ENCODE measurements around the gene VASN. TPM values are rescaled to one million over a fixed set of nuclear protein-coding genes. Genes with fewer than 3 reads are reported as not detected.

Gene VASN
- total RNA-seq, 2 experiments from 2014 or later, result not detected

DNA sequence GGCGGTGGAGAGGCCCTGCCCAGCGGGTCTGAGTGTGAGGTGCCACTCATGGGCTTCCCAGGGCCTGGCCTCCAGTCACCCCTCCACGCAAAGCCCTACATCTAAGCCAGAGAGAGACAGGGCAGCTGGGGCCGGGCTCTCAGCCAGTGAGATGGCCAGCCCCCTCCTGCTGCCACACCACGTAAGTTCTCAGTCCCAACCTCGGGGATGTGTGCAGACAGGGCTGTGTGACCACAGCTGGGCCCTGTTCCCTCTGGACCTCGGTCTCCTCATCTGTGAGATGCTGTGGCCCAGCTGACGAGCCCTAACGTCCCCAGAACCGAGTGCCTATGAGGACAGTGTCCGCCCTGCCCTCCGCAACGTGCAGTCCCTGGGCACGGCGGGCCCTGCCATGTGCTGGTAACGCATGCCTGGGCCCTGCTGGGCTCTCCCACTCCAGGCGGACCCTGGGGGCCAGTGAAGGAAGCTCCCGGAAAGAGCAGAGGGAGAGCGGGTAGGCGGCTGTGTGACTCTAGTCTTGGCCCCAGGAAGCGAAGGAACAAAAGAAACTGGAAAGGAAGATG is 11.2 kb downstream of the VASN start:
- Mint-ChIP-seq H3K36me3 (peaks cover 4% of the 10 kb centered on the region), H3K9me3 (ENCODE audit: low read depth) (no peaks in the 10 kb centered on the region), H3K4me1 (peaks cover under 1% of the 10 kb centered on the region), H3K4me3 (no peak overlapping the region), H3K27ac (no peak overlapping the region), H3K27me3 (no peaks in the 10 kb centered on the region)
- no peak for ATAC-seq
- no peak for DNase-seq
- CTCF ChIA-PET, result no interaction called here

DNA sequence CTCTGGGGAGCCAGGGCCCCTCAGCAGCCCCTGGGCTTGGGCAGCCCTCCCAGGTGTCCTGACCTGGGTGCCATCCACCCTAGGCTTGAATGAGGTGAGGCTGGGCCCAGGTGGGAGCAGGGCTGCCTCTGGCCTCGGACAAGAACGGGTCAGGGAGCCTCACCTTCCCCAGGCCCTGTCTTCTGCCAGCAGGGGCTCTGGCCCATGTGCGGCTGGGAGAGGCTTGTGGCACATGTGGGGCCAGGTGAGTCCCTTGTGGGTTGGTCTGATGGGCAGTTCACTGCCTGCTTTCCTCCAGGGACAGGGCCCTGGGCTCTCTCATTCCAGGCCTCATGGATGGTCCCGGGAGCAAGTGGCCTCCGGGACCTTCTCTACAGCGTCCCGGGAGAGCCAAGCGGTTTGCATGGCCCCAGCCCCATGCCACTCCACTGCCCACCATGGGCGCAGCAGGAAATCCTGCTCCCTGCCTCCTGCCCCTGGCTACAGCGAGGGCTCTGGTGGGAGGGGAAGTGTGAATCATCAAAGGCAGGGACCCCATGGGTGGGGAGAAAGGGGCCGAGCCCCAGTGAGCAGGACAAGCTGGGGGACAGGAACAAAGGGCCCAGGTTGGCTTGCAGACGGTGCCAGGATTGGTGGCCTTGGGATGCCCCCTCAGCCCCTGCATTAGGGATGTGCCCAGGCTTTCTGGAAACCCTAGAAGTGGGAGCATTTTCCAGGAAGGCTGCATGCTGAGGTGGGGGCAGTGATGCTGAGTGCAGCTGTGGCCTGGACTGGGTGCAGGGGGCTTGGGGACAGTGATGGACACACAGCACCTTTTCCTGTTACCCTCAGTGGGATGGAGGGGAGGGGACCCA is 12.2 kb downstream of the VASN start:
- H3K27me3 Mint-ChIP-seq, result no peaks in the 10 kb centered on the region
- no peaks in the 10 kb centered on the region for H3K9me3 Mint-ChIP-seq (ENCODE audit: low read depth)
- H3K4me3 Mint-ChIP-seq, result no peak overlapping the region
- ATAC-seq, result no peak
- no peak for DNase-seq
- peaks cover 4% of the 10 kb centered on the region for H3K36me3 Mint-ChIP-seq
- CTCF ChIA-PET, result no interaction called here
- no peaks in the 10 kb centered on the region for H3K4me1 Mint-ChIP-seq
- no peak overlapping the region for H3K27ac Mint-ChIP-seq

DNA sequence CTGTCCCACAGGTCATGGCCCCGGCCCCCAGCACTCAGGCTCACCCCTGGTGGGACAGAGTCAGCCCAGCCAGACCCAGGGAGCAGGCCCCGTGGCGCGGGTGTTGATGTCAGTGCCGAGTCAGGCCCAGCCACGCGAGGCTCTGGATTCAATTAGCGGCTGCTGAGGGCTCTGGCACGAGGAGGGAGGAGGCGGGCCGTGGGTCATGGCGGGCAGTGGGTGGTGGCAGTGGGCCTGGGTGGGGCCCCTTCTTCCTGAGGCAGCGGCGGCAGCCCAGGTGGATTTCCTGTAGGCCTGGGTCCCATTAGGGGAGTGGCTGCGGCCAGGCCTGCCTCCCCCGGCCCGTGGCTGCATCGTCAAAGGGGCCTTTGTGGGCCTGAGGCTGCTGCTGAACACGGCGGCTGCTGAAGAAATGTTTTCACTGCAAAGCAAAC is 12.9 kb downstream of the VASN start:
- no peak for ATAC-seq
- no peak for DNase-seq
- CTCF ChIA-PET, result no interaction called here
- Mint-ChIP-seq H3K36me3 (peaks cover 4% of the 10 kb centered on the region), H3K4me3 (no peak overlapping the region), H3K27ac (no peak overlapping the region), H3K9me3 (ENCODE audit: low read depth) (no peaks in the 10 kb centered on the region), H3K4me1 (no peaks in the 10 kb centered on the region), H3K27me3 (no peaks in the 10 kb centered on the region)

DNA sequence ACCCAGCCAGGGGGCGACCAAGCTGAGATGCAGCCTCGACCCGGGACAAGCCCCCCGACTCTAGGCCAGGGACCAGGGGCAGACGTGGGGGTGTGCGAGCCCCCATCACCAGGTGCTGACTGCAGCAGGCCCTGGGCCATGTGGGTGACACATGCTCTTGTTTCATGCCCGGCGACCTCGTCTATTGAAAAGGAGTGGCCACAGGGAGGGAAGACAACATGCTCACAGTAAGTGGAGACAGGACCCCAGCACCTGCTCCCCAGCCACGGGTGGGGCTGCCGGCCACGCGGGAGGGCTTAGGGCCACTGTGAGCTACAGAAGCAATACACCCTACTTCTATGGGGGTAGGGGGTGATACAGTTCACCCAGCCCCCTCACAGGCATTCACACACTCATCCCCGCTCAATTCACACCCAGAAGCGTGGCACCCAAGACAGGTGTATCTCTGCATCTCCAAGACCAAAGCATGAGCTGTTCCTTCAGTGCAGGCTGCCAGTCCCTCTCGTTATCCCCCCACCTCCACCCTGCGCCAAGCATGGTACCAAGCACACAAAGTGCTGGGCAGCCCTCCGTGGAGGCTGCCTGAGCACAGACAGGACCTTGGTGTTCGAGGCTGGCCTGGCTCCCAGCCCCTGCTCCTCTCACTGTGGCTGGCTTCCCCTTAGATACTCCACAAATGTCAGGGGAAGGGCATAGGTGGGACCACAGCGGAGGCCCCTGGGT is 13.6 kb downstream of the VASN start:
- Mint-ChIP-seq H3K36me3 (peaks cover 5% of the 10 kb centered on the region), H3K4me1 (no peaks in the 10 kb centered on the region), H3K27me3 (no peaks in the 10 kb centered on the region), H3K9me3 (ENCODE audit: low read depth) (no peaks in the 10 kb centered on the region), H3K27ac (no peak overlapping the region), H3K4me3 (no peak overlapping the region)
- ATAC-seq, result no peak
- CTCF ChIA-PET, result interaction anchor here (0.8 kb wide), 1 partner anchor 24 kb away, joined by 3 read pairs; no protein-coding TSS in a partner anchor
- no peak for DNase-seq

DNA sequence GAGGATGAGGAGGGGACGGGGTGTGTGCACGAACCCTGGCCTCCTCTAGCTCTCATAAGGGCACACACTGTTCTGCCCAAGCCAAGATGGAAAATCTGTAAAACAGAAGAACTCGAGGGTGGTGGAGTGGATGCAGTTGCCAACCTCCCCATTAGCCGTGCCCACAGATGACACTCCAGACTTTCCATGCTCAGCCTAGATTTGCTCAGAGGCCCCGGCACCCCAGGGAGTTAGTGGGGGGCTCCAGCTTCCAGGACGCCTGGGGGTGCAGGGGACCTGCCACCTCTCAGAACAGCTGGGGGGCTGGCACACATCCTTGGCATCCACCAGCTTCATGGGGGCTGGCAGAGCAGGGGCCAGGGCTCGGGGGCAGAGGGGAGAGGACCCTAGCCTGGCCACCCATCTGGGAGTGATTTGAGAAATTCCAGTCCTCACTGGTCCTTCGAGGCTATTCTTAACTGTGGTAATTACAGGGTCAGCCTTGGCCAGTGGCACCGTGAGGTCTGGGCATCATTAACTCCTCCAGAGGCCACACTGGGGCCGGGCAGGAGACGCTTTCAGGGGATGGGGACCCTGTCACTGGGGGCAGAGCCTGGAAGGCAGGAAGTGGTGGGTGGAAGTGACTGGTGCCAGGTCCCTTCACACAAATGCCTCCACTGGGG is 14.3 kb downstream of the VASN start:
- no peak overlapping the region for H3K4me3 Mint-ChIP-seq
- no peaks in the 10 kb centered on the region for H3K4me1 Mint-ChIP-seq
- H3K27ac Mint-ChIP-seq, result no peak overlapping the region
- DNase-seq (no peak), ATAC-seq (no peak)
- CTCF ChIA-PET, result interaction anchor here (0.8 to 1.1 kb wide), 2 partner anchors 17 to 23 kb away, joined by 3 read pairs; no protein-coding TSS in a partner anchor
- H3K36me3 Mint-ChIP-seq, result peaks cover 7% of the 10 kb centered on the region
- H3K9me3 Mint-ChIP-seq (ENCODE audit: low read depth), result no peaks in the 10 kb centered on the region
- no peaks in the 10 kb centered on the region for H3K27me3 Mint-ChIP-seq

DNA sequence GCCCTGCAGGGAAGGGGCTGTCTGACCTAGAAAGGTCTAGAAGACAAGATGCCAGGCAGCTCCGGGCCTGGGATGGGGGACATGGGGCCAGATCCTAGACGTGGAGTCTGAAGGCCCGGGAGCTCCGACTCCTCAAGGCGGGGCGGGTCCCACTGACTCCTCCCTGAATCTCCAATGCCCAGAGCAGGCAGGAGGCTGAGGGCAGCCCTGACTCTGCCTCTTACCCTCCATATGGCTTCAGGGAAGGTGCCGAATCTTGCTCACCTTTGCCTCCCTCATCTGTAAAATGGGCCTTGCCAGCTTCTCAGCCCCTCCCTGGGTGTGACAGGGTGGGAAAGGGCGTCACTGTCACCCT is 14.8 kb downstream of the VASN start:
- DNase-seq, result no peak
- Mint-ChIP-seq H3K27me3 (no peaks in the 10 kb centered on the region), H3K4me3 (no peak overlapping the region), H3K4me1 (no peaks in the 10 kb centered on the region), H3K27ac (no peak overlapping the region), H3K9me3 (ENCODE audit: low read depth) (no peaks in the 10 kb centered on the region), H3K36me3 (peaks cover 7% of the 10 kb centered on the region)
- CTCF ChIA-PET, result interaction anchor here (1.1 kb wide), 1 partner anchor 16 kb away, joined by 3 read pairs; no protein-coding TSS in a partner anchor
- ATAC-seq, result no peak

DNA sequence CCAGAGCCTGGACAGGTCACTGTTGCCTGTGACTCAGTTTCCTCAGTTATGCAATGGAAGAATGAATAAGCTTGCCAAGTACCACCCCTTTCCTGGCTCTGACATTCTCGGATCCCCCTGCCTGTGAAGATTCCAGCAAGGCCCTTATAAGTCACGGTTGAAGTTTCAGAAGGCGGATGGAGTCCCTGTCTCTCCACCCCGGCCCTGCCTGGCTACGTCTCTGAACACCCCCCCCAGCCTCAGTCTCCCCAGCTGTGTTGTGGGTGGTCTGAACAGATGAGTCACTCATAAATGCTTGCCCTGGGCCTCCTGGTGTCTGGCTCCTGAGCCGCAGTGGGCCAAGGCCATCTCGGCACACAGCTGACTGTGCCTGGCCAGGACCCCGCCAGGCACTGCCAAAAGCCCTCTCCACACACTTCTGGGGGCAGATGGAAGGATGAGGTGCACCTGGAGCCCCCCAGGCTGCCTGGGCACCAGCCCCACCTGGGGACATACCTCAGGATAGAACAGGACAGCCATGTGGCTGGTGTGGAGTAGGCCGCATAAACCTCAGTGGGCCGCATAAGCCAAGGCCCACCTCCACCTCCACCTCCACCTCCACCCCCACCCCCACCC is 15.4 kb downstream of the VASN start:
- ATAC-seq (no peak), DNase-seq (no peak)
- H3K27ac Mint-ChIP-seq, result no peak overlapping the region
- H3K36me3 Mint-ChIP-seq, result peaks cover 7% of the 10 kb centered on the region
- H3K9me3 Mint-ChIP-seq (ENCODE audit: low read depth), result no peaks in the 10 kb centered on the region
- CTCF ChIA-PET, result interaction anchor here (1.1 kb wide), 1 partner anchor 16 kb away, joined by 3 read pairs; no protein-coding TSS in a partner anchor
- H3K27me3 Mint-ChIP-seq, result no peaks in the 10 kb centered on the region
- no peak overlapping the region for H3K4me3 Mint-ChIP-seq
- no peaks in the 10 kb centered on the region for H3K4me1 Mint-ChIP-seq

DNA sequence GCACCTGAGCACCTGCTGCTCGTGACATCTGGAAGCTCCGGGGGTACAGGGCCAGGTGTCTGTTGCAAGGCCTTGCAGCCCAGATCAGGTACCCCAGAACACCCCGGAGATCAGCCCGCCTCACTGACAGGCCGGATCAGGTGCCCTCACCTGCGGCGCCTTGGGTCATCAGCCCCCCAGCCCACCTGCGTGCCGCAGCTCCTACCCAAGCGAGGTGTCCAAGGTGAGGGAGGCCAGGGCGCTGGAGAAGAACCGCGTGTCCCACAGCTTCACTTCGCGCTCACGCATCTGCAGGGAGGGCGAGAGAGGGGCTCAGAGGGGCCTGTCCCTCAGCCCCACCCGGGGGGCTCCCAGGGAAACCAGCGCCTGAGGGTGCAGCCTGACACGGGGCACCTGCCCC is 16.1 kb downstream of the VASN start:
- Mint-ChIP-seq H3K27me3 (no peaks in the 10 kb centered on the region), H3K9me3 (ENCODE audit: low read depth) (no peaks in the 10 kb centered on the region), H3K4me1 (no peaks in the 10 kb centered on the region), H3K4me3 (no peak overlapping the region), H3K27ac (no peak overlapping the region), H3K36me3 (peaks cover 9% of the 10 kb centered on the region)
- CTCF ChIA-PET, result no interaction called here
- ATAC-seq (no peak), DNase-seq (no peak)

DNA sequence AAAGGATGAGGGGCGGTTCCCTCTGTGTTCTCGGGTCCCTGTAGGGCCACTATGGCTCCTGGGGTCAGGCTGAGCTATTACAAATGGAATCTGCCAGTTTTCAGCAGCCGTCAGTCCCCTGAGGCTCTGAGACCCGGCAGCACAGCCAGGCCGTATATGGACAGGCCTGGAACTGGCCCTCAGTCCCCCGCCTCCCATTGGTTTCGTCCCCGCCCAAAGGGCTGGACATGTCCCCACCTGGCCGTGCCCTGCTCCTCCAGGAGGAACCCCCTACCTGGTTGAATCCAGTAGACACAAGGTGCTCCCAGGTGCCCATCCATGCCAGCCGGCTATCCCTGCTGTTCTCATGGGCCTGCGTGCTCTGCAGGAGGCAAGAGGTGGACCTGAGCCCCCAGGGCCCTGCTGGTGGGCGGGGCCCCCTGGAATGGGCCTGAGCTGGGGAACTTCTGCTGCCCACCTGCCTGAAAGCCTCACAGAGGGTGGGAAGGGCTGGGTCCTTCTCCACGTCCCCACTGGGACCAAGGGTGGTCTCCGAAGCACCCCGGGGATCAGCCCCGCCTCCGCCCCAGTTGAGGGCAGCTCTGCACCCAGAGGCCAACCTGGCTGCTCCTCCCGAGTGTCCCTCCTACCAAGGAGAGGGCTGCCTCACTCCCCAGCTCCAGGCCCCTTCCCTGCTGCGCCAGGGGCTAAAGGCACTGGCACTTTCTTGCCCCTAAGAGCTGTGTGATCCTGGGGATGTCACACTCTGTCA is 16.8 kb downstream of the VASN start:
- ATAC-seq (no peak), DNase-seq (no peak)
- H3K9me3 Mint-ChIP-seq (ENCODE audit: low read depth), result no peaks in the 10 kb centered on the region
- H3K27ac Mint-ChIP-seq, result no peak overlapping the region
- H3K4me3 Mint-ChIP-seq, result no peak overlapping the region
- CTCF ChIA-PET, result interaction anchor here (2.9 kb wide), 1 partner anchor 14 kb away, joined by 13 read pairs; no protein-coding TSS in a partner anchor
- H3K36me3 Mint-ChIP-seq, result peaks cover 8% of the 10 kb centered on the region
- no peaks in the 10 kb centered on the region for H3K4me1 Mint-ChIP-seq
- no peaks in the 10 kb centered on the region for H3K27me3 Mint-ChIP-seq

DNA sequence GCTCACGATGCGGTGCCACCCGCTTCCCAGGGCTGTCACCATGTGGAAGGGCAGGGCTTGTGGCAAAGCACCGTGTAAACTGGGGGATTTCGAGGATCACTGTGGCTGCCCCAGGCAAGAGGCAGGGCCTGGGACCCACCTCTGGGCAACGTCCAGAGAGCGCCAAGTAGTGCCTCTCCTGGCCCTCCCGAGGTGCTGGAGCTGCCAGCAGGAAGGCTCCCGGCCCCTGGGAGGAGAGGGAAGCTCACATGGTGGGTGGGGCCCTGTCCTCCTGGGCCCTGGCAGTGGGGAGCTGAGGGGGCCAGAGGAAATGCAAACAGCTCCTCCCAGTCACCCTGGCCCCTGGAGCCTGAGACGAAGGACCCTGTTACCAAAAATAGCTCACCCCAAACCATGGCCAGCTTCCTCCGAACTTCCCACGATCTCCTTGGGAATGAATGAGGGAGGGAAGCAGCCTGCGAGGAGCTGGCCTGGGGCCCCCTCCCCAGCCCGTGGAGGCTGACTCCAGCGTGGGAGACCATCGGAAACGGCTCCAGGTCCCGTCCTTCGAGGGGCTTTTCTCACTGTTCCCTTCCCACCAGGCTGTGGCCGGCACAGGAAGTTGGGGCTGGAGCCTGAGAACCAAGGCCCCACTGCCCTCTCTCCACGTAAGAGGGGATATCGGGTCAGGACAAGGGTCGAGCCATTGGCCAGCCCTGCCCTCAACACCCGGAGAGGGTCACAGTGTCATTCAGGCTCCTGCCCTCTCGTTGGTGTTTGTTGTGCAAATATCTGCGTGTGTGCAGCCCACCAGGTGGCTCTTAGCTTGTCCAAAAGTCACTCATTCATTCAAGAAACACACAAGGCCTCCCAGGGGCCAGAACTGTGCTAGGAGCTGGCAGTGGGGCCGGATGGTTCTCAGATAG is 17.7 kb downstream of the VASN start:
- Mint-ChIP-seq H3K4me1 (no peaks in the 10 kb centered on the region), H3K9me3 (ENCODE audit: low read depth) (no peaks in the 10 kb centered on the region), H3K27me3 (no peaks in the 10 kb centered on the region), H3K4me3 (no peak overlapping the region), H3K27ac (no peak overlapping the region), H3K36me3 (peaks cover 8% of the 10 kb centered on the region)
- CTCF ChIA-PET, result interaction anchor here (2.9 kb wide), 1 partner anchor 13 kb away, joined by 13 read pairs; no protein-coding TSS in a partner anchor
- no peak for DNase-seq
- ATAC-seq, result no peak

DNA sequence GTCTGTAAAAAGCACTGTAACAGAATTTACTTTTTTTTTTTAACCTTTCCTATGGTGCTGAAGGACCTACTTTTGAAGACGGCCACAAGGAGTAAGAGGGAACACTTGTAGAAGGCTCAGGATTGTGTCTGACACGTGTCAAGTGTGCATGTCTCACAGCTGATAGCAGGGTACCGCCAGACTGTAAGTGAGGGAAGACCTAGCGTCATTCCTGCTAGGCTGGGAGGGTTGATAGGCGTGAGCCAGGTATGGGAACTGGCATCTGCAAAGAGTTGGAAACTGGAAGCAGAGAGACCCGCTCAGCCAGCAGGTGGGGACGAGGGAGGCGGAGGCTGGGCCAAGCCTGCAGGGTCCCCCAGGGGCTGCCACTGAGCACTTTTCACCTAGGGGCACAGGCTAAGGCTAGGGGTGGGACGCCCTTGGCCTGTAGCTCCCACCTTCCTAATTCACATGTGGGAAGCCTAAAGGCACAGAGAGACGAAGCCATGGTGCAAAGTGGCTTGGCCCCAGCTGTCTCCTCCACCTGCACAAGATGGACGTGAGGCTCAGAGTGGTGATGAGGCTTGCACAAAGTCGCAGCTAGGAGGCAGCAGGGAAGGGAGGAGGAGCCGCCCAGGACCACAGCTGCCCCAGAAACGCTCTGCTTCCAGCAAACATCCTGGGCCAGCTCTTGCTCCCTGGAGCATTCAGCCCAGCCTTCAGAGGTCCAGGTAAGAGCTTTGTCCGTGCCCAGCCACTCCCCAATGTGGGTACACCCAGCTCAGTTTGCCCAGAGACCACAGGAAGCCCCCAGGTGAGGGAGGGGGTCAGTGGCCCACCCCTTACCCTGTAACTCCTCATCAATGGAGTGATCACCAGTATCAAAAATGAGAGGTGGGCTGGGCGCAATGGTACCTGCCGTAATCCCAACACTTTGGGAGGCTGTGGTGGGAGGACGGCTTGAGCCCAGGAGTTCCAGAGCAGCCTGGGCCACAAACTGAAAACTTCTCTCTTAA is 18.9 kb downstream of the VASN start:
- ATAC-seq (no peak), DNase-seq (no peak)
- Mint-ChIP-seq H3K27ac (no peak overlapping the region), H3K4me1 (peaks cover 1% of the 10 kb centered on the region), H3K27me3 (no peaks in the 10 kb centered on the region), H3K36me3 (peaks cover 14% of the 10 kb centered on the region), H3K4me3 (no peak overlapping the region), H3K9me3 (ENCODE audit: low read depth) (no peaks in the 10 kb centered on the region)
- CTCF ChIA-PET, result interaction anchor here (2.9 kb wide), 1 partner anchor 12 kb away, joined by 13 read pairs; no protein-coding TSS in a partner anchor

Measured in activated CD8-positive, alpha-beta memory T cell treated with anti-CD3 and anti-CD28 coated beads, Interleukin-2, amount 10 ng/mL, durations not matched to agents 7 days and 5 days (primary cell).